HG03139 (cell line): ENCODE results near the gene GABPB2.

Source experiments
- ATAC-seq: cut with Tn5 transposase; IDR thresholded peaks from one replicate; pipeline ENCODE4 v1.9.1; 2021; ENCODE audit not compliant: unreplicated experiment

GABPB2 gene

GRCh38 chr1:151070474-151071276 lies at the start of gene GABPB2:
Gene GABPB2 (plus strand): TSS chr1:151070761. CDS start chr1:151088190, 17,429 bp downstream.
- peak; percentile 77 for ATAC-seq

DNA sequence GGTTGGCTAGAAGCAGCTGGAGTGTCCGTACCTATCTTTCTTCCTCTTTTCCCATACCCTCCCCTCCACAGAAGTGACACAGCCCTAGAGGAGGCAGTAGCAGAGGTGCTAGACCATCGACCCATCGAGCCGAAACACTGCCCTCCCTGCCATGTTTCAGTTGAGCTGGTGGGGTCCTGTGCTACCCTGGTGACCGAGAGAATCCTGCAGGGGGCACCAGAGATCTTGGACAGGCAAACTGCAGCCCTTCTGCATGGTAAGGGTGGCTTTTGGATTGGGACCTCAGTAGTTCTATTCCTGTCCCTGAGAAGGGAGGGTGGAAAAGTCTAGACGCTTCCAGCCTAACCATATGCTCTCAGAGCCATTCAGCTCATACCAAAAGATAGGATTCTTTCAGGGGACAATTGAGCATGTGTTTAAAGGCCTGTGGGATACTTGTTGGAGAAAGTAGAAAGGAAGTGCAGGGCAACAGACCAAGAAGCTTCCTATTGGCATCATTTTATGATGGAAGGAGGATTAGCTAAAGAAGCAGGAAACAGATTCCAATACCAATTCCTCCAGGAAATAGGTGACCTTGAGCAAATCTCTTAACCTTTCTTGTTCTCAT lies 45.9 kb upstream of the GABPB2 start:
- ATAC-seq = no peak

DNA sequence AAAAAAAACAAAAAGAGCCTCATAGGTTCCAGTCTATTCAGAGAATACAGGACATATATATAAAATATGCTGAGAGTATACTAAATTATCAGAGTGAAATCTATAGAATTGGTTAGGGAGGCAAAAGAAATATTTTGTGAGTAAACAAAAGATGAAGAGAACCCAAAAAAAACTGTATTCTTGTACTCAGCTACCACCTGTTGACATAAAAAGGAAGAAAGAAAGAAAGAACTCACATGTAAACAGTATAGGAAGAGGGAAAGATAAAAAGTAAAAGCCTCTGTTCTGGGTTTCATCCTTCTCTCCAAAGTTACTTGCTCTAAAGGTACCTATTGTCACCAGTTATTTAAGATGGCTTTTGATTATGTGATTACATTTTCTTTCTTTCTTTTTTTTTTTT lies 44.1 kb upstream of the GABPB2 start:
- ATAC-seq = no peak

DNA sequence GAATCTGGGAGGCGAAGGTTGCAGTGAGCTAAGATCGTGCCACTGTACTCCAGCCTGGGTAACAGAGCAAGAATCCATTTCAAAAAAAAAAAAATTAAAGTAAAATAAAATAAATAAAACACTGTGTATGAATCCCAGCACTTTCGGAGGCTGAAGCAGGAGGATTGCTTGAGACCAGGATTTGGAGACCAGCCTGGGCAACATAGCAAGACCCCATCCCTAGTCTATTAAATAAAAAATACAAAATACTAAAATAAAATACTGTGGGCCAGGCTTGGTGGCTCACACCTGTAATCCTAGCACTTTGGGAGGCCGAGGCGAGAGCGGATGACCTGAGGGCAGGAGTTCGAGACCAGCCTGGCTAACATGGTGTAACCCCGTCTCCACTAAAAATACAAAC lies 38.4 kb upstream of the GABPB2 start:
- ATAC-seq = no peak

DNA sequence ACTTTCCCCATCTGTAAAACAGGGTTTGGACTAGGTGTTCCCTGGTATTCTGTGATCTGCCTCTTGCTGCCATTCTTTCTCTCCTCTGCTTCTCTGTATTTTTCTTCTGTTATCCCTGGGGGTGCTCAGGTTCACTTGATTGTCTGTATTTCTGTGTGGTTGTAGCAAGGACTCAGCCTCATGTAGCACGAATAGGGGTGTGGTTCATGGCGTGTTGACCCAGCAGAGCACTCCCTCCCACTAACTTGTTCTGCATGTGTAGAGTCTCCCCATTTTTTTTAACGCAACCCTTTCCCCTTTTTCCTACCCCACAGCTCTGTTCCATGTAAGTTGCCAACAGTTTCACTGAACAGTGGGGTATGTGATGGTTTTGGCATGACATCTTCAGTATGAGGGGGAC lies 35.4 kb upstream of the GABPB2 start:
- ATAC-seq = no peak

- no peak for ATAC-seq
Observed at GRCh38 chr1:151036356-151036755, 34.2 kb upstream of the GABPB2 start, which contains the start of gene BNIPL. Gene BNIPL (plus strand): TSS chr1:151036586. CDS start chr1:151036726, 140 bp downstream.

GRCh38 chr1:151037032-151037431 lies 33.5 kb upstream of the GABPB2 start:
- no peak for ATAC-seq

- no peak for ATAC-seq
Observed at GRCh38 chr1:151039521-151039920, 31.0 kb upstream of the GABPB2 start.

DNA sequence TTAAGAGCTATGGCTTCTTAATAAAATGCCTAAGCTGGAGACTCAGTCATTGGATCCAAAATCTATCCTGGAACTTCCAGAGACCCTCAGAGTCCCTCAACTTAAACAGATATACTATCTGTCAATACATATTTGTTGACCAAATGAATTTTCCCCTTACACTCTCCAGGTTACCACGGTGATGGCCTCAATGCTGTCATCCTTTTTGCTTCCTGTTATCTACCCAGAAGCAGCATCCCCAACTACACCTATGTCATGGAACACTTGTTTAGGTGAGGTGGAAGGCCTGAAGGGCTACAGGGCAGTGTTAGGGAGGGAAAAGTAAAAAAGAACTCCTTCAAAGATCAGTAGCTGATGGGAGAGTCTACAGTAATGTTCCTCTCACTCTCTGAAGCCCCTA lies 27.4 kb upstream of the GABPB2 start:
- ATAC-seq = no peak

GRCh38 chr1:151047591-151047924 lies 23.0 kb upstream of the GABPB2 start, which contains the start of gene C1orf56:
Gene C1orf56 (plus strand): TSS chr1:151047751. CDS start chr1:151047848, 97 bp downstream.
- ATAC-seq = no peak

GRCh38 chr1:151047925-151048644 lies 22.5 kb upstream of the GABPB2 start:
- ATAC-seq = no peak

- ATAC-seq = no peak
Observed at GRCh38 chr1:151048645-151049032, 21.9 kb upstream of the GABPB2 start.

GRCh38 chr1:151049458-151049857 lies 21.1 kb upstream of the GABPB2 start:
- no peak for ATAC-seq

DNA sequence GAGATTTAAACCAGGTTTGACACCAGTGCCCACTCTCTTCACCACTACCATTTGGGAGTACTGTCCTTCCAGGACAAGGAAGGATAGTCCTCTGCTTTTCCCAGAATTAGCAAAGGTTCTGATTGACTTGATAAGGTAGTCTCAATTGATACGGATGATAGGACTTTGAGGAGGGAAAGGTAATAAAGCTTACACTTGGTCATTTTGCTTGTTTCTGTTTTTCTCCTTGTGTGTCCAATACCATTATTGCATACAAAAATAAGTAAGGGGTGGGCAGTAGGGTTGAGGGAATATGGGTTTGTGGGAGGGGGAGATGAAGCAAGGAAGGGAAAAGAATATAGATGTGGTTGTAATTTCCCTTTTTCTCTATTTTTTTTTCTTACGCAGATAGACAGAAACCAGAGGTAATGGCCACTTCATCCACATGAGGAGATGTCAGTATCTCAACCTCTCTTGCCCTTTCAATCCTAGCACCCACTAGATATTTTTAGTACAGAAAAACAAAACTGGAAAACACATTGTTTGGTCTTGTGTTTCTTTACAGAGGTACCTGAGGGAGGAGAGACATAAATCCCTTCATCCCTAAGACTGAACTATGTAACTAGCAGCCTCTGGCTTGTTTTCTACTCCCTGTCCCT lies 20.4 kb upstream of the GABPB2 start:
- no peak for ATAC-seq

DNA sequence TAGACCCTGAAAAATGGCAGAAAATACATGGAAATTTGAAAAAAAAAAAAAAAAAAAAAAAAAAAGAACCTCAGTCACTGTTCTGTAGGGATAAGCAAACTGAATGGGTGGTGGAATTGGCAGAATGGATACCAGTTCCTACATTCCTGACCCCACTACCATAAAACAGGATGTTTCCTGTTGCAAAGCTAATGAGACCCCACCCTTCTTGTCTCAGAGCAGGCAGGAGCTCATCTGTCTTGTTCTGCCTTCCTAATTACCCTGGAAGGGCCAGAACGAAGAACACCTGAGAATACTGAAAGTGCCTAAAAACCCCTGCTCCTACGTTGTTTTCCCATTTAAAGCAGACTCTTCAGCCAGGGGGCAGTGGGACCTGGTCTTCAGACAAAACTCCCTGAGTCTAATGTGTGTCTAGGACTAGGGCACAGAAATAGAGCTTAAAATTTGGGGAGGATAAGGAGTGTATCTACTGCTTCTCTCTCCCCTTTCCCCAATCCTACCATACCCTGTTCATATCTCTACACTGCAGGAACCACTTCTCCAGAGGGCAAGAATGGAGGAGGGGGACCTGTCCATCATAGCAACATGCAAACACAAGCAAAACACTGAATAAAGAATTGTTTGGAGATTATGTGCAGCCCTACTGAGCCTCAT lies 19.1 kb upstream of the GABPB2 start:
- ATAC-seq = no peak

DNA sequence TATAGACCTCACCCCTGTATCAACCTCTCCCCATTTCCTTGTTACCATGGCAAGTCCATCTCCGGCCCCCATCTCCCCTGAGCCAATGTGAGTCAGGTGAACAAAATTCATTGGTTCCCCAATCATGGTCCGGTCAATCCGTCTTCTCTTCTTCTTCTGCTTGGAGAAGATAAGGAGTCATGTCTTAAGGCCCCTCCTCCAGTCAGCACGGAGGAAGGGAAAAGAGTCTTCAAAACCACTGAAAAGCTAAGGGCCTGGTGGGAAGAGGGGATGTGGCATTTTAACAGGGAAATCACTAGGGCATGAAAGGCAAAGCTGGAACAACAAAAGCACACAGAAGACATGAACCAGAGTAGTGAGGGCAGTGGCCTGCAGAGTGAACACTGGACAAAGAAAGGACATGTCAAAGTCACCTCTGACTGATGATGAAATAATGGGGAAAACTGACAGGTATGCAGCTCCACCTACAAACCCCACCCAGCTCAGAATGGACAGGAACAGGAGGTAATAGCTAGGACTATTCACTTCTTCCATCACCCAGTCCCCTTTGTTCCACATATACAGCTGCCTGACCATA lies 15.5 kb upstream of the GABPB2 start:
- ATAC-seq = no peak

DNA sequence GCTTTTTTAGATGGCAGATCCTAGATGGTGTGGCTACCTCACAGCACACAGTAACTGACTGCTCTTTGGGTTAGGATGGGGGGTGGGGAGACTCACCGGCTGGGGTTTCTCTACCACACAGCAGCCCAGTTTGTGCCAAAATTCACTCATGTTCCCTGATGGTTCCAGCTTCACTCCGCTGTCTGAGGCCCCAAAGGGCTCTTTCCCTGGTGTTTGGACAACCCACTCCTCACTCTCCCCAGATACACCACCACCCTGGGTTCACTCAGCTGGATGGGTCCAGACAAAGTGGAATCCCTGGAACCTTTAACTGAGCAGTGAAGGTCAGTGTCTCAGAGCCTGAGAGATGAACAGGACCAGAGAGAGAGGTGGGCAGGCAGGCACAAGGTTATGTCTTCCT lies 15.0 kb upstream of the GABPB2 start:
- ATAC-seq = no peak

DNA sequence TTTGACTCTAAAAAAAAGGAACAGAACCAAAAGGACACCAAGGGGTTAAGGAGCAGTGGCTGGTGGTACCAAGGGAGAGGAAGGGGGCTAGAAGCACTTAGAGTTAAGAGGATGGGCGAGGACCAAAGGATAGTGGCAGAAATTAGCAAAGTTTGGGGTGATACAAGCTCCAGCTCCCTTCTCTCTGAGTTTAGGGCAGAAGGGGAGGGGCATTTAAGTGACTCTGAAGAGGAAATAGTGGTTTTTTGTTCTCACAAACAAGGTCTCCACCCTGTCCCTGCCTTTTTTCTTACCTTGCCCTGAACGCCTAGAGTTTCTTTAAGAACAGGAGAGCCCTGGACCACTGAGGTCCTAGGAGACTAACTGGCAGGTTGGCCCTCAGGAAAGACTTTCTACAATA lies 14.4 kb upstream of the GABPB2 start:
- no peak for ATAC-seq

GRCh38 chr1:151058692-151059091 lies 11.9 kb upstream of the GABPB2 start:
- no peak for ATAC-seq
